GM12873 (cell line): Measurements from ENCODE around the gene OAS3.

Experiments
- CTCF ChIP-seq: IDR thresholded peaks from 2 replicates; pipeline ENCODE4 v1.5.1; 2012; ENCODE audit warnings: low read depth, mild to moderate bottlenecking, moderate library complexity, low read length, control low read depth; ENCODE audit not compliant: insufficient read depth; ENCODE audit errors: missing control alignments

The OAS3 gene

GRCh38 chr12:112939761-112940381 lies 1.6 kb downstream of the OAS3 start:
- TF ChIP-seq CTCF: no peak

- no peak for TF ChIP-seq CTCF
Observed at GRCh38 chr12:112941528-112942335, 3.5 kb downstream of the OAS3 start.

DNA sequence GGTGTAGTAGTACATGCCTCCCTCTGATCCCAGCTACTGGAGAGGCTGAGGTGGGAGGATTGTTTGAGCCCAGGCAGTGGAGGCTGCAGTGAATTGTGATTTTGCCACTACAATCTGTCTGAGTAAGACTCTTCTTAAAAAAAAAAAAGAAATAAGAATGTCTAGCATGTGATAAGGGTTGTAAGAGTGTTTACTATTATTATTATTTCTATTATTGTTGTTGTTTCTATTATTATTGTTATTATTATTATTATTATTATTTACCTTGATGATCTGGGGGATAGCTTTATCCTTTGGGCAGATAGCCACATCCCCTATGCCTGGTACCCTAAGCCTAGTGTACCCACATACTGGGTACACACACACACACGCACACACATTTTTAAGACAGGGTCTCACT lies 4.3 kb downstream of the OAS3 start:
- TF ChIP-seq CTCF: no peak

DNA sequence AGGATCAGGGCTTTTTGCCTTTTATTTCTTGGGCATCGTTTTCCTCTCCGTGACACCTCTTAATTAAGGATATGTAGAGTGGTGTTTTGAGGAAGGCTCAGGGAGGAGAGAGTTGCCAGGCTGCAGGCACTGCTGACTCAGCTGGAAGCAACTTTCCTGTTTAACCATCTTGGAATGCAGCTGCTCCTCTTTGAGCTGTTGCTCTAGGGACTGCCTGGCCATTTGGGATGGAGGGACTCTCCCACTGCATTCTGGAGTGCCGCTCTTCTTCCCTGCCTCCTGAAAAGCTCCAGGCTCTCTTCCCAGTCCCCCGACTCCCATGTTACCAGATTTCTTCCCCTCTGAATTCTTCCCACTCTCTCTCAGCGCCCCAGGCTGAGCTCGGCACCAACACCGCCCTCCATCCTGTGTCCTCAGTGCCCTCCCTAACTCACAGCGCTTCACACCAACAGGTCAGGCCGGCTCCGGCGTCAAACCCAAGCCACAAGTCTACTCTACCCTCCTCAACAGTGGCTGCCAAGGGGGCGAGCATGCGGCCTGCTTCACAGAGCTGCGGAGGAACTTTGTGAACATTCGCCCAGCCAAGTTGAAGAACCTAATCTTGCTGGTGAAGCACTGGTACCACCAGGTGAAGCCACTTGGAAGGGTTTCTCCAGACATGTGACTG lies 5.9 kb downstream of the OAS3 start:
- TF ChIP-seq CTCF: no peak

GRCh38 chr12:112945515-112945914 lies 7.2 kb downstream of the OAS3 start:
- TF ChIP-seq CTCF: no peak

GRCh38 chr12:112946236-112947000 lies 8.1 kb downstream of the OAS3 start:
- no peak for TF ChIP-seq CTCF
